K562 (cell line): ENCODE results near the gene FAM20B. TPM values are rescaled to one million over a fixed set of nuclear protein-coding genes. Genes with fewer than 3 reads are reported as not detected.
A peak's percentile ranks its signal among the peaks of the same experiment; 100 is the strongest.

Experiments
- ADNP ChIP-seq: fragments of 200-800 bp; sonication (Bioruptor generic); IDR thresholded peaks from 2 replicates; pipeline ENCODE4 v1.6.1; 2016; ENCODE audit warnings: missing genetic modification characterization, missing compliant biosample characterization
- CHD1 ChIP-seq: fragments of 200-600 bp; sonication (generic); IDR thresholded peaks from one replicate; pipeline ENCODE4 v1.6.1; 2012; ENCODE audit warnings: mild to moderate bottlenecking, moderate library complexity, low read length, inconsistent platforms
- DACH1 ChIP-seq: fragments of 450-650 bp; IDR thresholded peaks from 2 replicates; pipeline ENCODE4 v1.6.1; 2018; ENCODE audit not compliant: partially characterized antibody
- ELF2 ChIP-seq: fragments of 250-450 bp; sonication (Bioruptor Pico); IDR thresholded peaks from 2 replicates; pipeline ENCODE4 v1.5.0; 2021; ENCODE audit warnings: mild to moderate bottlenecking
- GABPB1 ChIP-seq: sonication (generic); formaldehyde crosslinking; IDR thresholded peaks from 2 replicates; pipeline ENCODE4 v1.8.0; 2022; ENCODE audit warnings: mild to moderate bottlenecking, missing genetic modification reagents
- HMG20A ChIP-seq: fragments of 450-650 bp; formaldehyde crosslinking; conservative IDR thresholded peaks from 2 replicates; pipeline ENCODE4 v1.4.0; 2020; ENCODE audit warnings: mild to moderate bottlenecking, mixed read lengths
- HNRNPL ChIP-seq: fragments of 200-400 bp; formaldehyde crosslinking; IDR thresholded peaks from 2 replicates; pipeline ENCODE4 v1.6.1; 2017; ENCODE audit warnings: low read depth, mild to moderate bottlenecking, low read length
- IFI16 ChIP-seq: fragments of 250-450 bp; sonication (Bioruptor Pico); IDR thresholded peaks from 2 replicates; pipeline ENCODE4 v2.1.2; 2022; ENCODE audit warnings: mild to moderate bottlenecking, inconsistent platforms
- KDM5B ChIP-seq: fragments of 200-600 bp; sonication (generic); IDR thresholded peaks from 2 replicates; pipeline ENCODE4 v1.6.1; 2012; ENCODE audit warnings: low read depth, mild to moderate bottlenecking, moderate library complexity, low read length, control low read depth, inconsistent platforms; ENCODE audit not compliant: insufficient replicate concordance
- NONO ChIP-seq, 2 experiments: fragments of 200-400 bp in 1 of 2; fragments of 450-650 bp in 1 of 2; formaldehyde crosslinking in 1 of 2; IDR thresholded peaks; 2 replicates each; pipeline ENCODE4 v1.6.1; 2017; ENCODE audit warnings: low read depth in 2 of 2, mild to moderate bottlenecking in 2 of 2, moderate library complexity in 2 of 2, low read length in 1 of 2
- PRMT5 ChIP-seq: sonication (generic); formaldehyde crosslinking; IDR thresholded peaks from 2 replicates; pipeline ENCODE4 v1.5.0; 2020; ENCODE audit warnings: missing genetic modification reagents
- RUNX1 ChIP-seq: sonication (generic); IDR thresholded peaks from 2 replicates; pipeline ENCODE4 v1.6.1; 2016; ENCODE audit warnings: antibody characterized with exemption, low read depth
- SMARCA5 ChIP-seq: fragments of 450-650 bp; IDR thresholded peaks from 2 replicates; pipeline ENCODE4 v1.6.1; 2016
- SMARCC2 ChIP-seq: fragments of 450-650 bp; IDR thresholded peaks from 2 replicates; pipeline ENCODE4 v1.6.1; 2017; ENCODE audit warnings: antibody characterized with exemption, moderate library complexity, mild to moderate bottlenecking, low read depth
- SREBF1 ChIP-seq: fragments of 150-350 bp; IDR thresholded peaks from 2 replicates; pipeline ENCODE4 v1.6.1; 2014; ENCODE audit warnings: antibody characterized with exemption, low read depth, low read length, borderline replicate concordance
- ZC3H4 ChIP-seq: sonication (generic); formaldehyde crosslinking; IDR thresholded peaks from 2 replicates; pipeline ENCODE4 v1.9.0; 2021; ENCODE audit warnings: missing genetic modification reagents, borderline replicate concordance
- ZNF232 ChIP-seq: sonication (generic); formaldehyde crosslinking; IDR thresholded peaks from 2 replicates; pipeline ENCODE4 v1.8.0; 2022; ENCODE audit warnings: mild to moderate bottlenecking, missing genetic modification reagents
- ZNF766 ChIP-seq: fragments of 200-800 bp; sonication (Bioruptor generic); conservative IDR thresholded peaks from 2 replicates; pipeline ENCODE4 v1.6.1; 2016; ENCODE audit warnings: missing genetic modification characterization, missing compliant biosample characterization
- ZZZ3 ChIP-seq: fragments of 450-650 bp; IDR thresholded peaks from 2 replicates; pipeline ENCODE4 v1.6.1; 2016; ENCODE audit warnings: antibody characterized with exemption, mild to moderate bottlenecking, moderate library complexity
- polyA plus RNA-seq, 8 experiments: library from polyadenylated mRNA; depleted of rRNA in 4 of 8; stranded (reverse) in 5 of 8; unstranded in 3 of 8; fragments of >200 nt; fragmentation: Nextera tagmentation in 2 of 8; fragmentation: Illumina TruSeq in 1 of 8; extraction: Ambion mirVana in 2 of 8; extraction: Trizol in 1 of 8; gene quantifications; 2 replicates each; pipeline versions ENCODE4 v1.2.1 to v1.2.3, GENCODE V29; 2011 to 2014; ENCODE audit warnings: inconsistent platforms in 1 of 8, missing spikeins in 1 of 8
- total RNA-seq, 7 experiments: library from RNA; depleted of rRNA in 6 of 7; stranded (reverse); fragments of >200 nt in 6 of 7; fragmentation: Illumina TruSeq in 2 of 7; extraction: Trizol in 2 of 7; gene quantifications; 2 replicates each; pipeline versions ENCODE4 v1.2.1 to v1.2.3, GENCODE V29; 2011 to 2021; ENCODE audit warnings: low replicate concordance in 1 of 7
- TF ChIP-seq, protein P1 (sequence below): fragments of 450-650 bp; formaldehyde crosslinking; IDR thresholded peaks from 2 replicates; pipeline ENCODE4 v1.4.0; 2022; ENCODE audit warnings: mild to moderate bottlenecking, moderate library complexity
- TF ChIP-seq, protein P2 (sequence below): IDR thresholded peaks from 2 replicates; pipeline ENCODE4 v1.6.1; 2011; ENCODE audit not compliant: insufficient read length; ENCODE audit errors: extremely low read depth
- TF ChIP-seq, protein P3 (sequence below): fragments of 250-450 bp; sonication (Bioruptor Pico); IDR thresholded peaks from 2 replicates; pipeline ENCODE4 v1.5.0; 2021
- TF ChIP-seq, protein P4 (sequence below): sonication (generic); IDR thresholded peaks from 2 replicates; pipeline ENCODE4 v1.6.1; 2016
- TF ChIP-seq, protein P5 (sequence below), 2 experiments: fragments of 450-650 bp; conservative IDR thresholded peaks; 2 replicates each; pipeline ENCODE4 v1.6.1; 2017; ENCODE audit warnings: mild to moderate bottlenecking in 2 of 2, moderate library complexity in 2 of 2

FAM20B gene
- total and polyA plus RNA-seq, 9 of the 15 experiments (the other 6 are each of a cell fraction or from before 2014, with no cell fraction given) = 7.2 to 67.5 (median 42.9) TPM

DNA sequence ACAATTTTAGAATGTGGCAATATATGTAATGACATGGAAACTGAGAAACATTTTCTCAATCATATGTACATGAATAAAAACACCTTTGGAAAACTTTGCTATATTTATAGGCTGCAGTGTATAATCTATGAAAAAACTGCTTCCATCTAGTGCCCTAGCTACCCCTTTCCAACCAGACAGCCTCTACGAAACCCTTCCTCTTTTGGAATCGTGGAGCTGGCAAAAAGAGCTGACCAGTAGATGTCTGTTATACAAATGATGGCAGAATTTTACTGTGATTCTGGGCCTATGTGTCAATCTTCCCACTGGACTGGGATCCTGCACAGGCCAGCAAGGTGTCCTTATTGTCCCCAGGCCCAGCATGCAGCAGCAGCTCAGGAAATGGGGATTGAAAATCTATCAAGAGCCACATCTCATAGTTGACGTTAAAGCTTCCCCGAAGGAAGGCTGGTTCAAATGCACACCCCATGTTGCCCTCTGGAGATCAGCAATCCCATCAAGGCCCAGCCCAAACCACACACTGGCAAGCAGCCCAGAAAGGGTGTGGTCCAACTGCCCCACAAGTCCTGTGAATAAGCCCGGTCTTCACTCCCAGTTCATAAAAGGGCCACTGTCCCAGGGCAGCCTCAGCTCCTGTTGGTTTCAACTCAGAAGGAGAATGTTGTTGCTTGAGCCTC is 8.8 kb upstream of the FAM20B start (continued):
- TF ChIP-seq, protein P1, sequence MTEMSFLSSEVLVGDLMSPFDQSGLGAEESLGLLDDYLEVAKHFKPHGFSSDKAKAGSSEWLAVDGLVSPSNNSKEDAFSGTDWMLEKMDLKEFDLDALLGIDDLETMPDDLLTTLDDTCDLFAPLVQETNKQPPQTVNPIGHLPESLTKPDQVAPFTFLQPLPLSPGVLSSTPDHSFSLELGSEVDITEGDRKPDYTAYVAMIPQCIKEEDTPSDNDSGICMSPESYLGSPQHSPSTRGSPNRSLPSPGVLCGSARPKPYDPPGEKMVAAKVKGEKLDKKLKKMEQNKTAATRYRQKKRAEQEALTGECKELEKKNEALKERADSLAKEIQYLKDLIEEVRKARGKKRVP (CRISPR knock-in tag) = 0 out of 2 replicates have a peak, but pooled peaks have one; percentile 11
- TF ChIP-seq, protein P2, sequence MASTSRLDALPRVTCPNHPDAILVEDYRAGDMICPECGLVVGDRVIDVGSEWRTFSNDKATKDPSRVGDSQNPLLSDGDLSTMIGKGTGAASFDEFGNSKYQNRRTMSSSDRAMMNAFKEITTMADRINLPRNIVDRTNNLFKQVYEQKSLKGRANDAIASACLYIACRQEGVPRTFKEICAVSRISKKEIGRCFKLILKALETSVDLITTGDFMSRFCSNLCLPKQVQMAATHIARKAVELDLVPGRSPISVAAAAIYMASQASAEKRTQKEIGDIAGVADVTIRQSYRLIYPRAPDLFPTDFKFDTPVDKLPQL = no peak
- no peak for TF ChIP-seq ADNP (tag)
- no peak for TF ChIP-seq ZZZ3
- TF ChIP-seq, protein P3, sequence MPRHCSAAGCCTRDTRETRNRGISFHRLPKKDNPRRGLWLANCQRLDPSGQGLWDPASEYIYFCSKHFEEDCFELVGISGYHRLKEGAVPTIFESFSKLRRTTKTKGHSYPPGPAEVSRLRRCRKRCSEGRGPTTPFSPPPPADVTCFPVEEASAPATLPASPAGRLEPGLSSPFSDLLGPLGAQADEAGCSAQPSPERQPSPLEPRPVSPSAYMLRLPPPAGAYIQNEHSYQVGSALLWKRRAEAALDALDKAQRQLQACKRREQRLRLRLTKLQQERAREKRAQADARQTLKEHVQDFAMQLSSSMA (CRISPR knock-in tag) = no peak
- TF ChIP-seq, protein P4, sequence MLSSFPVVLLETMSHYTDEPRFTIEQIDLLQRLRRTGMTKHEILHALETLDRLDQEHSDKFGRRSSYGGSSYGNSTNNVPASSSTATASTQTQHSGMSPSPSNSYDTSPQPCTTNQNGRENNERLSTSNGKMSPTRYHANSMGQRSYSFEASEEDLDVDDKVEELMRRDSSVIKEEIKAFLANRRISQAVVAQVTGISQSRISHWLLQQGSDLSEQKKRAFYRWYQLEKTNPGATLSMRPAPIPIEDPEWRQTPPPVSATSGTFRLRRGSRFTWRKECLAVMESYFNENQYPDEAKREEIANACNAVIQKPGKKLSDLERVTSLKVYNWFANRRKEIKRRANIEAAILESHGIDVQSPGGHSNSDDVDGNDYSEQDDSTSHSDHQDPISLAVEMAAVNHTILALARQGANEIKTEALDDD = peak; percentile 63; the same call in 1 of the 2 replicates
- no peak for TF ChIP-seq CHD1
- no peak for TF ChIP-seq ZNF232 (CRISPR knock-in tag)
- no peak for TF ChIP-seq HMG20A
- TF ChIP-seq PRMT5 = no peak
- peak; percentile 79 for TF ChIP-seq KDM5B
- TF ChIP-seq IFI16 (CRISPR knock-in tag) = no peak
- no peak; the same call in 1 of the 2 replicates for TF ChIP-seq SMARCC2
- 0 out of 4 replicates have a peak, but pooled peaks of 1 of the 2 experiments have one; percentile 36 for TF ChIP-seq NONO (IDR thresholded peaks at IDR 0.05; ENCODE audit: low read depth in 2 of 2, low read length in 1 of 2)
- no peak for TF ChIP-seq ZC3H4
- TF ChIP-seq SREBF1 = no peak
- no peak for TF ChIP-seq DACH1
- peak; percentile 72; the same call in 1 of the 2 replicates for TF ChIP-seq HNRNPL
- TF ChIP-seq RUNX1 = no peak; the same call in 1 of the 2 replicates
- TF ChIP-seq SMARCA5 = no peak
- 0 out of 2 replicates have a peak, but pooled peaks have one; percentile 11 for TF ChIP-seq ELF2 (CRISPR knock-in tag)
- TF ChIP-seq, protein P5, sequence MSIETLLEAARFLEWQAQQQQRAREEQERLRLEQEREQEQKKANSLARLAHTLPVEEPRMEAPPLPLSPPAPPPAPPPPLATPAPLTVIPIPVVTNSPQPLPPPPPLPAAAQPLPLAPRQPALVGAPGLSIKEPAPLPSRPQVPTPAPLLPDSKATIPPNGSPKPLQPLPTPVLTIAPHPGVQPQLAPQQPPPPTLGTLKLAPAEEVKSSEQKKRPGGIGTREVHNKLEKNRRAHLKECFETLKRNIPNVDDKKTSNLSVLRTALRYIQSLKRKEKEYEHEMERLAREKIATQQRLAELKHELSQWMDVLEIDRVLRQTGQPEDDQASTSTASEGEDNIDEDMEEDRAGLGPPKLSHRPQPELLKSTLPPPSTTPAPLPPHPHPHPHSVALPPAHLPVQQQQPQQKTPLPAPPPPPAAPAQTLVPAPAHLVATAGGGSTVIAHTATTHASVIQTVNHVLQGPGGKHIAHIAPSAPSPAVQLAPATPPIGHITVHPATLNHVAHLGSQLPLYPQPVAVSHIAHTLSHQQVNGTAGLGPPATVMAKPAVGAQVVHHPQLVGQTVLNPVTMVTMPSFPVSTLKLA (conservative IDR thresholded peaks at IDR 0.05) = peak in 1 of 2 experiments; percentile 57; a peak in 3 of 4 replicates
- peak; percentile 40; the same call in 1 of the 2 replicates for TF ChIP-seq ZNF766 (CRISPR knock-in tag)
- TF ChIP-seq GABPB1 (CRISPR knock-in tag) = no peak
